Neuronal stem cell (in vitro differentiated cells): ENCODE results near the gene OGFOD2.

Source experiments
- DNase-seq: peaks from one replicate; pipeline ENCODE4 v3.0.0-alpha.2; 2013; ENCODE audit warnings: low spot score
- H2AFZ ChIP-seq: one replicate; pipeline ENCODE4 v1.6.1; 2013; ENCODE audit warnings: mild to moderate bottlenecking, low read length, inconsistent platforms
- H2AK5ac ChIP-seq: 2 replicates; pipeline ENCODE4 v1.6.1; 2013; ENCODE audit warnings: low read depth, mild to moderate bottlenecking, inconsistent platforms, low read length, moderate library complexity, mixed read lengths
- H2BK120ac ChIP-seq: 2 replicates; pipeline ENCODE4 v1.6.1; 2013; ENCODE audit warnings: low read depth, mild to moderate bottlenecking, inconsistent platforms, low read length, moderate library complexity, mixed read lengths
- H2BK12ac ChIP-seq: one replicate; pipeline ENCODE4 v1.6.1; 2013; ENCODE audit warnings: low read length, inconsistent platforms
- H2BK15ac ChIP-seq: 2 replicates; pipeline ENCODE4 v1.6.1; 2013; ENCODE audit warnings: mild to moderate bottlenecking, low read length, inconsistent platforms, mixed read lengths
- H2BK5ac ChIP-seq: one replicate; pipeline ENCODE4 v1.6.1; 2013; ENCODE audit warnings: inconsistent platforms, mild to moderate bottlenecking, low read length, moderate library complexity
- H3K14ac ChIP-seq: one replicate; pipeline ENCODE4 v1.6.1; 2013; ENCODE audit warnings: low read length, inconsistent platforms
- H3K18ac ChIP-seq: 2 replicates; pipeline ENCODE4 v1.6.1; 2013; ENCODE audit warnings: low read length, inconsistent platforms
- H3K23ac ChIP-seq: 2 replicates; pipeline ENCODE4 v1.6.1; 2013; ENCODE audit warnings: low read depth, mild to moderate bottlenecking, mixed read lengths, low read length, inconsistent platforms; ENCODE audit not compliant: poor library complexity
- H3K27ac ChIP-seq: replicated peaks from 3 replicates; pipeline ENCODE4 v1.5.1; 2013; ENCODE audit warnings: low read length, inconsistent platforms
- H3K27me3 ChIP-seq, 3 experiments: 2 replicates each; pipeline ENCODE4 v1.6.1; 2013; ENCODE audit warnings: low read length in 3 of 3, mild to moderate bottlenecking in 2 of 3, inconsistent platforms in 1 of 3, low read depth in 1 of 3, mixed read lengths in 1 of 3, moderate library complexity in 1 of 3; ENCODE audit not compliant: control insufficient read depth in 3 of 3, insufficient read depth in 3 of 3
- H3K36me3 ChIP-seq, 2 donors: replicated peaks in 1 of 2; 2 replicates each; pipeline ENCODE4 v1.6.1; 2013; ENCODE audit warnings: low read length in 2 of 2; ENCODE audit not compliant: control insufficient read depth in 2 of 2, insufficient read depth in 2 of 2
- H3K4ac ChIP-seq: 2 replicates; pipeline ENCODE4 v1.6.1; 2013; ENCODE audit warnings: inconsistent platforms, mild to moderate bottlenecking, low read length, moderate library complexity
- H3K4me1 ChIP-seq, 2 donors: 1 replicate in 1 of 2; 2 replicates in 1 of 2; pipeline ENCODE4 v1.6.1; 2013; ENCODE audit warnings: low read length in 2 of 2, low read depth in 1 of 2; ENCODE audit not compliant: control insufficient read depth in 2 of 2, insufficient read depth in 1 of 2
- H3K4me2 ChIP-seq: one replicate; pipeline ENCODE4 v1.6.1; 2013; ENCODE audit warnings: mild to moderate bottlenecking, low read length, inconsistent platforms; ENCODE audit not compliant: insufficient read depth, poor library complexity, severe bottlenecking
- H3K4me3 ChIP-seq, 2 donors: 2 replicates each; pipeline ENCODE4 v1.5.1; 2013; ENCODE audit warnings: low read length in 2 of 2, mild to moderate bottlenecking in 2 of 2, inconsistent platforms in 1 of 2, moderate library complexity in 1 of 2
- H3K79me1 ChIP-seq: one replicate; pipeline ENCODE4 v1.6.1; 2013; ENCODE audit warnings: low read depth, mild to moderate bottlenecking, inconsistent platforms, low read length, moderate library complexity
- H3K9ac ChIP-seq: one replicate; pipeline ENCODE4 v1.6.1; 2013; ENCODE audit warnings: mild to moderate bottlenecking, low read depth, low read length, inconsistent platforms; ENCODE audit not compliant: poor library complexity
- H3K9me3 ChIP-seq, 2 donors: replicated peaks in 1 of 2; 2 replicates each; pipeline versions ENCODE3 to v1.6.1; 2013; ENCODE audit warnings: low read length in 2 of 2, mild to moderate bottlenecking in 2 of 2, inconsistent platforms in 1 of 2, low read depth in 1 of 2, mixed read lengths in 1 of 2, moderate library complexity in 1 of 2; ENCODE audit not compliant: control insufficient read depth in 2 of 2, insufficient read depth in 1 of 2
- H4K8ac ChIP-seq: one replicate; pipeline ENCODE4 v1.6.1; 2013; ENCODE audit warnings: low read depth, mild to moderate bottlenecking, inconsistent platforms, low read length, moderate library complexity
- H4K91ac ChIP-seq: one replicate; pipeline ENCODE4 v1.6.1; 2013; ENCODE audit warnings: low read length, low read depth, mild to moderate bottlenecking, inconsistent platforms; ENCODE audit not compliant: poor library complexity
- WGBS, 2 donors: extraction: QIAGEN DNeasy Blood & Tissue Kit; methylation state at CpG; one replicate each; pipeline ENCODE4 v1.1.7; 2013; ENCODE audit warnings: missing lambda C conversion rate in 2 of 2, mixed read lengths in 1 of 2; ENCODE audit not compliant: insufficient read length in 2 of 2, insufficient replicate concordance in 1 of 2; ENCODE audit errors: extremely low coverage in 2 of 2; 5-methylcytosine and 5-hydroxymethylcytosine counted together

Gene OGFOD2

DNA sequence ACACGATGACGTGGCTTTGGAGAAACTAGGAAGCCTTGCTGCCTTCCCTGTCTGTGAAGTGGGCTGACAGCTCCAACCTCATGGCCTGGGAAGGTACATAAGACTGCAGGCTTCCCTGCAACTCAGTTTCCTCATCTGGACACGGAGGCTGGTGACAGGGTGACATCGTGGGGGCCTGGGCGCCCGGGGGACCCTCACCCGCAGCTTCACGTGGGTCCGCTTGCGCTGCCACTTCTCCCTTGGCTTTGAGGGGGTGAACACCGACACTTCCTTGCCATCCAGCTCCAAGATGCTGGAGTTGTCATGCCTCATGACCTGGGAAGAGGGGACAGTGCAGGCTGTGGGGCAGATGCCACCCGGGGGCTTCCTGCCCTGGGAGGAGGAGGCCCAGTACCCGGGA is 13.0 kb downstream of the OGFOD2 start:
- no peak overlapping the region for H3K4ac ChIP-seq
- peak overlapping the region in 1 of 2 donors; percentile 43 for H3K4me3 ChIP-seq

GRCh38 chr12:122988612-122989212 is 13.7 kb downstream of the OGFOD2 start:
- H2AK5ac ChIP-seq = peak overlapping the region; percentile 56
- H3K23ac ChIP-seq = peak overlapping the region; percentile 43
- no peak overlapping the region for H3K27ac ChIP-seq
- no peak overlapping the region for H2BK15ac ChIP-seq
- H3K9ac ChIP-seq = no peak overlapping the region
- no peaks in the 10 kb centered on the region for H3K27me3 ChIP-seq
- H2AFZ ChIP-seq = no peak overlapping the region
- peak overlapping the region; percentile 17 for H4K8ac ChIP-seq
- DNase-seq = no peak
- H3K18ac ChIP-seq = no peak overlapping the region
- no peak overlapping the region for H3K4me2 ChIP-seq
- no peak overlapping the region for H3K4me3 ChIP-seq
- no peak overlapping the region for H2BK12ac ChIP-seq
- peaks cover 0 to 17% of the 10 kb centered on the region in 2 donors for H3K36me3 ChIP-seq
- H3K4me1 ChIP-seq = peaks cover 0 to 16% of the 10 kb centered on the region in 2 donors
- no peak overlapping the region for H2BK5ac ChIP-seq
- peaks cover 3% of the 10 kb centered on the region for H3K79me1 ChIP-seq
- no peak overlapping the region for H3K4ac ChIP-seq
- H3K14ac ChIP-seq = no peak overlapping the region
- no peaks in the 10 kb centered on the region for H3K9me3 ChIP-seq
- H4K91ac ChIP-seq = no peak overlapping the region
- no peak overlapping the region for H2BK120ac ChIP-seq
- no CpG with 5 or more reads among the region's 21 CpGs for WGBS, 2 donors

More for the DNA sequence above, 13.0 kb downstream of the OGFOD2 start:
- Histone ChIP-seq H3K9me3 (no peaks in the 10 kb centered on the region), H3K27me3 (no peaks in the 10 kb centered on the region), H3K4me1 (peaks cover 0 to 23% of the 10 kb centered on the region in 2 donors), H3K79me1 (peaks cover 3% of the 10 kb centered on the region), H3K4me2 (no peak overlapping the region), H3K27ac (no peak overlapping the region), H2BK15ac (no peak overlapping the region), H3K18ac (no peak overlapping the region), H3K14ac (no peak overlapping the region), H3K36me3 (peaks cover 3 to 22% of the 10 kb centered on the region in 2 donors), H4K91ac (no peak overlapping the region), H2BK12ac (no peak overlapping the region), H4K8ac (no peak overlapping the region), H2BK120ac (peak overlapping the region; percentile 50), H2AK5ac (no peak overlapping the region), H2BK5ac (no peak overlapping the region), H3K23ac (no peak overlapping the region), H3K9ac (peak overlapping the region; percentile 21), H2AFZ (no peak overlapping the region)
- WGBS, 2 donors = no CpG with 5 or more reads among the region's 13 CpGs
- no peak for DNase-seq

- no peaks in the 10 kb centered on the region for H3K27me3 ChIP-seq
- H2BK12ac ChIP-seq = peak overlapping the region; percentile 41
- no CpG with 5 or more reads among the region's 10 CpGs for WGBS, 2 donors
- no peak overlapping the region for H2BK120ac ChIP-seq
- H3K9ac ChIP-seq = no peak overlapping the region
- H3K79me1 ChIP-seq = peaks cover 3% of the 10 kb centered on the region
- H2BK15ac ChIP-seq = no peak overlapping the region
- no peak overlapping the region for H3K4ac ChIP-seq
- peaks cover 0 to 10% of the 10 kb centered on the region in 2 donors for H3K4me1 ChIP-seq
- no peak overlapping the region for H3K4me3 ChIP-seq
- no peak overlapping the region for H3K18ac ChIP-seq
- H4K8ac ChIP-seq = no peak overlapping the region
- DNase-seq = no peak
- H2BK5ac ChIP-seq = no peak overlapping the region
- H3K4me2 ChIP-seq = no peak overlapping the region
- no peaks in the 10 kb centered on the region for H3K9me3 ChIP-seq
- peak overlapping the region; percentile 56 for H2AK5ac ChIP-seq
- H3K27ac ChIP-seq = no peak overlapping the region
- H3K36me3 ChIP-seq = peaks cover 0 to 17% of the 10 kb centered on the region in 2 donors
- no peak overlapping the region for H4K91ac ChIP-seq
- no peak overlapping the region for H3K14ac ChIP-seq
- peak overlapping the region; percentile 43 for H3K23ac ChIP-seq
- no peak overlapping the region for H2AFZ ChIP-seq
These were observed 14.3 kb downstream of the OGFOD2 start for GRCh38 chr12:122989225-122989839.

DNA sequence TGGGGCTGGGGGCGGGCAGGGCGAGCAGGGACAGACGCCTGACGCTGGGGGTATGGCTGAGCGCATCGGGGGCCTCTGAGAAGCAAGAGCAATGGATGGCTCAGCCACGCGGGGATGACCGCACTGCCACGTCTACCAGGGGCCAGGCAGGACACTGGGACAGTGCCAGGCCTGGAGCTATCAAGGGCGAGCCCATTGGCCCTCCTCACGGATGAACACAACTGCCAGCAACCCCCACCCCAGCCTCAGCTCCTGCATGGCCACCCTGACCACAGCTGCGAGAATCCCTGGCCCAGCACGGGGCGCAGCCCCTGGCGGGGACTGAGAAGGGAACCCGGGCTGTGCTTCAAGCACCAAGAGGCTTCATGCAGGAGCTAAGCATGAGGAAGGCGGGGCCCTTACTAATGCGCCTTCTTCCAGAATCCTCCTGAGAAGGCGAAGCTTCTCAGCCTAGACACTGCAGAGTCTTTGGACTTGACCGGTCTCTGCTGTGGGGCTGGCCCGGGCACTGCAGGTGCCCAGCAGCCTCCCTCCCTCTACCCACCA is 14.9 kb downstream of the OGFOD2 start:
- Histone ChIP-seq H2BK5ac (peak overlapping the region; percentile 3), H3K36me3 (peaks cover 0 to 17% of the 10 kb centered on the region in 2 donors), H4K91ac (no peak overlapping the region), H3K4me2 (no peak overlapping the region), H4K8ac (no peak overlapping the region), H2BK120ac (no peak overlapping the region), H3K23ac (no peak overlapping the region), H2BK12ac (no peak overlapping the region), H3K27me3 (no peaks in the 10 kb centered on the region), H3K4me3 (no peak overlapping the region), H3K9me3 (no peaks in the 10 kb centered on the region), H3K4me1 (peaks cover 0 to 4% of the 10 kb centered on the region in 2 donors), H3K27ac (no peak overlapping the region), H2BK15ac (peak overlapping the region; percentile 26), H3K79me1 (peaks cover 3% of the 10 kb centered on the region), H3K14ac (no peak overlapping the region), H3K9ac (no peak overlapping the region), H3K18ac (no peak overlapping the region), H3K4ac (no peak overlapping the region), H2AK5ac (no peak overlapping the region), H2AFZ (no peak overlapping the region)
- DNase-seq = no peak
- WGBS, 2 donors = no CpG with 5 or more reads among the region's 22 CpGs
